GM12878 (cell line): Measurements from ENCODE around the gene PTCH2. TPM values are rescaled to one million over a fixed set of nuclear protein-coding genes. Genes with fewer than 3 reads are reported as not detected.

Experiments used
- ATAC-seq: fragments of 200-7000 bp; cut with Tn5 transposase; 3 replicates; pipeline ENCODE4 v1.9.1; 2020; ENCODE audit warnings: mild to moderate bottlenecking, moderate library complexity
- BruUV-seq: library from RNA; stranded (reverse); fragments of 400-500 nt; replicated peaks from 2 replicates; lab custom pipeline; 2021; lab: Mats Ljungman, UMichigan
- CTCF ChIA-PET: fragments of 300-600 bp; sonication (Branson Sonifier 250); formaldehyde crosslinking; extraction: SDS; loops from one replicate; lab custom pipeline; 2021; ENCODE audit warnings: inconsistent platforms; lab: Yijun Ruan, JAX
- POLR2A ChIA-PET: fragments of 350-600 bp; formaldehyde crosslinking; extraction: SDS; loops from one replicate; lab custom pipeline; 2021; ENCODE audit warnings: inconsistent platforms; lab: Charles Lee
- RAD21 ChIA-PET: fragments of 300-600 bp; sonication (Branson Sonifier 250); formaldehyde crosslinking; loops from one replicate; lab custom pipeline; 2023; ENCODE audit warnings: antibody characterized with exemption; ENCODE audit not compliant: unreplicated experiment; lab: Charles Lee
- SMC1A ChIA-PET: fragments of 300-600 bp; sonication (Branson Sonifier 250); formaldehyde crosslinking; loops from one replicate; lab custom pipeline; 2023; ENCODE audit not compliant: unreplicated experiment, uncharacterized antibody; lab: Charles Lee
- DNase-seq: peaks from one replicate; pipeline ENCODE4 v3.0.0-alpha.2; 2011; ENCODE audit warnings: low read depth, low spot score
- FAIRE-seq: peaks from 3 replicates; lab custom pipeline; 2011; peaks lifted over from hg19 to GRCh38; lab: Jason Lieb, UNC
- H2AFZ ChIP-seq: 2 replicates; pipeline ENCODE4 v1.6.0; 2011; ENCODE audit warnings: low read depth, low read length, control low read depth; ENCODE audit not compliant: control insufficient read depth
- H3K27ac ChIP-seq: 2 replicates; pipeline ENCODE4 v1.5.1; 2011; ENCODE audit warnings: control low read depth; ENCODE audit not compliant: control insufficient read depth, insufficient read depth
- H3K27me3 ChIP-seq, 2 experiments: replicated peaks in 1 of 2; 2 replicates each; pipeline versions ENCODE4 v1.6.0 to v1.6.1; 2011; ENCODE audit warnings: low read length in 1 of 2; ENCODE audit not compliant: control insufficient read depth in 2 of 2, insufficient read depth in 2 of 2
- H3K36me3 ChIP-seq, 2 experiments: 2 replicates each; pipeline ENCODE4 v1.5.1; 2011; ENCODE audit warnings: low read length in 1 of 2; ENCODE audit not compliant: control insufficient read depth in 2 of 2, insufficient read depth in 2 of 2
- H3K4me1 ChIP-seq: 2 replicates; pipeline ENCODE4 v1.6.1; 2011; ENCODE audit warnings: mild to moderate bottlenecking, low read length, moderate library complexity, mixed read lengths; ENCODE audit not compliant: control insufficient read depth, insufficient read depth
- H3K4me2 ChIP-seq: 2 replicates; pipeline ENCODE4 v1.6.0; 2011; ENCODE audit warnings: control low read depth; ENCODE audit not compliant: control insufficient read depth, insufficient read depth
- H3K4me3 ChIP-seq: fragments of 200-600 bp; sonication (generic); 2 replicates; pipeline ENCODE4 v1.5.1; 2016
- H3K79me2 ChIP-seq: 2 replicates; pipeline ENCODE4 v1.6.0; 2011; ENCODE audit warnings: low read length; ENCODE audit not compliant: control insufficient read depth, insufficient read depth
- H3K9ac ChIP-seq: 2 replicates; pipeline ENCODE4 v1.8.0; 2011; ENCODE audit warnings: low read length, control low read depth, mixed read lengths; ENCODE audit not compliant: control insufficient read depth, insufficient read depth
- H3K9me3 ChIP-seq: replicated peaks from 3 replicates; pipeline ENCODE4 v1.5.1; 2011; ENCODE audit warnings: mild to moderate bottlenecking, low read length; ENCODE audit not compliant: control insufficient read depth, insufficient read depth
- H4K20me1 ChIP-seq: 2 replicates; pipeline ENCODE4 v1.6.0; 2011; ENCODE audit not compliant: control insufficient read depth, insufficient read depth
- EED ChIP-seq: sonication (generic); IDR thresholded peaks from 2 replicates; pipeline ENCODE4 v1.6.1; 2016; ENCODE audit warnings: antibody characterized with exemption, low read depth
- ELK1 ChIP-seq: IDR thresholded peaks from 2 replicates; pipeline ENCODE4 v1.6.1; 2012; ENCODE audit warnings: low read depth, low read length, improper control_type of control experiment
- GABPA ChIP-seq: IDR thresholded peaks from 2 replicates; pipeline ENCODE4 v1.6.1; 2014; ENCODE audit warnings: antibody characterized with exemption, low read depth, mild to moderate bottlenecking, inconsistent platforms
- IRF5 ChIP-seq: fragments of 450-650 bp; IDR thresholded peaks from 2 replicates; pipeline ENCODE4 v1.6.1; 2017; ENCODE audit warnings: borderline replicate concordance
- SRF ChIP-seq, 2 experiments: IDR thresholded peaks; 2 replicates each; pipeline ENCODE4 v1.6.1; 2011; ENCODE audit warnings: low read depth in 2 of 2, low read length in 2 of 2, mild to moderate bottlenecking in 1 of 2, moderate library complexity in 1 of 2
- STAT3 ChIP-seq: IDR thresholded peaks from 2 replicates; pipeline ENCODE4 v1.6.1; 2011; ENCODE audit warnings: low read depth, low read length, improper control_type of control experiment
- USF2 ChIP-seq: IDR thresholded peaks from 2 replicates; pipeline ENCODE4 v1.6.1; 2011; ENCODE audit warnings: low read depth, low read length, improper control_type of control experiment, borderline replicate concordance
- ZBED1 ChIP-seq: IDR thresholded peaks from 2 replicates; pipeline ENCODE4 v1.6.1; 2016; ENCODE audit warnings: borderline replicate concordance
- ZBTB40 ChIP-seq: fragments of 450-650 bp; IDR thresholded peaks from 2 replicates; pipeline ENCODE4 v1.6.1; 2016; ENCODE audit warnings: mild to moderate bottlenecking, moderate library complexity, borderline replicate concordance
- ZNF24 ChIP-seq: fragments of 450-650 bp; IDR thresholded peaks from 2 replicates; pipeline ENCODE4 v1.6.1; 2017; ENCODE audit warnings: antibody characterized with exemption, mild to moderate bottlenecking
- WGBS: methylation state at CpG from one replicate; pipeline ENCODE4 v1.1.6; 2016; ENCODE audit warnings: low lambda C conversion rate; ENCODE audit not compliant: insufficient replicate concordance, insufficient coverage; ENCODE audit errors: missing lambda C conversion rate; 5-methylcytosine and 5-hydroxymethylcytosine counted together
- in situ Hi-C: fragments of 300-500 bp; cut with MboI; formaldehyde crosslinking; loops from 9 replicates; pipeline ENCODE4 v1.14.3; 2018; ENCODE audit warnings: mixed read lengths
- intact Hi-C: fragments of 100-400 bp; cut with micrococcal nuclease; formaldehyde crosslinking; loops from one replicate; pipeline ENCODE4 v1.14.2; 2022; ENCODE audit not compliant: unreplicated experiment
- polyA plus RNA-seq, 11 experiments: library from polyadenylated mRNA; depleted of rRNA in 4 of 11; unstranded in 6 of 11; stranded (reverse) in 5 of 11; fragments of >200 nt; fragmentation: Nextera tagmentation in 4 of 11; fragmentation: Illumina TruSeq in 1 of 11; extraction: Ambion mirVana in 4 of 11; extraction: Trizol in 1 of 11; gene quantifications; 1 replicate in 1 of 11; 2 replicates in 10 of 11; pipeline versions ENCODE4 v1.2.1 to v1.2.3, GENCODE V29; 2011 to 2016; ENCODE audit warnings: inconsistent platforms in 2 of 11, missing spikeins in 2 of 11, low read depth in 1 of 11
- total RNA-seq, 4 experiments: library from RNA; depleted of rRNA in 3 of 4; stranded (reverse); fragments of >200 nt in 3 of 4; fragmentation: Illumina TruSeq in 1 of 4; extraction: Trizol in 1 of 4; gene quantifications; 2 replicates each; pipeline versions ENCODE4 v1.2.1 to v1.2.3, GENCODE V29; 2013 to 2021

The PTCH2 gene
- total and polyA plus RNA-seq, 10 of the 15 experiments (the other 5 are each of a cell fraction or from before 2014, with no cell fraction given), result 0.03 to 8.4 (median 0.10) TPM

- BruUV-seq, result no TSS peak
- H3K79me2 ChIP-seq, result no peaks in the 10 kb centered on the region
- H4K20me1 ChIP-seq, result no peaks in the 10 kb centered on the region
- 96% methylated on average over 2 of the region's 2 CpGs for WGBS
- no peaks in the 10 kb centered on the region for H3K36me3 ChIP-seq
- CTCF ChIA-PET, result no interaction called here
- no peak overlapping the region for H3K4me2 ChIP-seq
- intact Hi-C loops, result no loop called here
- no peak for TF ChIP-seq ELK1
- TF ChIP-seq, all 136 proteins: peak for 0
- ATAC-seq (no peak), FAIRE-seq (no peak), DNase-seq (no peak)
- in situ Hi-C loops, result no loop called here
- Histone ChIP-seq H3K9me3 (no peaks in the 10 kb centered on the region), H3K4me1 (no peaks in the 10 kb centered on the region), H3K27ac (no peak overlapping the region), H3K9ac (no peak overlapping the region), H3K27me3 (no peaks in the 10 kb centered on the region), H2AFZ (no peak overlapping the region), H3K4me3 (no peak overlapping the region)
- SMC1A ChIA-PET, result interaction anchor here (0.6 kb wide), 1 partner anchor 289 kb away, joined by 3 read pairs; no protein-coding TSS in a partner anchor
- POLR2A ChIA-PET, result no interaction called here
- RAD21 ChIA-PET, result no interaction called here
Measured at GRCh38 chr1:44874155-44874554, 31.1 kb upstream of the PTCH2 start.

GRCh38 chr1:44870096-44870495 is 27.0 kb upstream of the PTCH2 start:
- CTCF ChIA-PET, result no interaction called here

More at GRCh38 chr1:44870096-44870495, 27.0 kb upstream of the PTCH2 start:
- Histone ChIP-seq H3K4me3 (no peak overlapping the region), H3K27me3 (no peaks in the 10 kb centered on the region), H3K4me2 (no peak overlapping the region), H3K9ac (no peak overlapping the region), H3K9me3 (no peaks in the 10 kb centered on the region), H4K20me1 (no peaks in the 10 kb centered on the region)
- WGBS, result 80% methylated on average over 4 of the region's 4 CpGs
- in situ Hi-C loops, result no loop called here
- no peak for FAIRE-seq
- POLR2A ChIA-PET, result no interaction called here
- no TSS peak for BruUV-seq
- intact Hi-C loops, result no loop called here
- TF ChIP-seq SRF (IDR thresholded peaks at IDR 0.05; ENCODE audit: low read depth in 2 of 2, low read length in 2 of 2) (no peak), EED (no peak), STAT3 (no peak), ZBTB40 (no peak), ZBED1 (no peak), IRF5 (no peak), GABPA (no peak), USF2 (no peak), ZNF24 (no peak)
- TF ChIP-seq, all 136 proteins: peak for 0
- RAD21 ChIA-PET, result no interaction called here
- H3K4me1 ChIP-seq, result no peaks in the 10 kb centered on the region
- no peak overlapping the region for H3K27ac ChIP-seq
- H3K36me3 ChIP-seq, result peaks cover 0 to 1% of the 10 kb centered on the region in 2 experiments; a peak in 2 of 4 replicates
- ATAC-seq, result no peak
- H2AFZ ChIP-seq, result no peak overlapping the region
- SMC1A ChIA-PET, result interaction anchor here (1.4 kb wide), 1 partner anchor 14 kb away, joined by 3 read pairs; no protein-coding TSS in a partner anchor
- DNase-seq, result no peak
- H3K79me2 ChIP-seq, result no peaks in the 10 kb centered on the region
